DOHH2 (cell line): Measurements from ENCODE around the gene SLFN5.

Experiments
- EZH2phosphoT487 ChIP-seq: fragments of 200-600 bp; sonication (generic); IDR thresholded peaks from 2 replicates; pipeline ENCODE4 v1.6.1; 2017; ENCODE audit warnings: borderline replicate concordance, mild to moderate bottlenecking, antibody characterized with exemption, low read length, moderate library complexity, mixed read lengths
- TF ChIP-seq, protein P1 (sequence below): fragments of 200-600 bp; sonication (generic); IDR thresholded peaks from one replicate; pipeline ENCODE4 v1.5.1; 2014; ENCODE audit warnings: antibody characterized with exemption, mild to moderate bottlenecking, low read depth, low read length; ENCODE audit not compliant: poor library complexity, severe bottlenecking

DNA sequence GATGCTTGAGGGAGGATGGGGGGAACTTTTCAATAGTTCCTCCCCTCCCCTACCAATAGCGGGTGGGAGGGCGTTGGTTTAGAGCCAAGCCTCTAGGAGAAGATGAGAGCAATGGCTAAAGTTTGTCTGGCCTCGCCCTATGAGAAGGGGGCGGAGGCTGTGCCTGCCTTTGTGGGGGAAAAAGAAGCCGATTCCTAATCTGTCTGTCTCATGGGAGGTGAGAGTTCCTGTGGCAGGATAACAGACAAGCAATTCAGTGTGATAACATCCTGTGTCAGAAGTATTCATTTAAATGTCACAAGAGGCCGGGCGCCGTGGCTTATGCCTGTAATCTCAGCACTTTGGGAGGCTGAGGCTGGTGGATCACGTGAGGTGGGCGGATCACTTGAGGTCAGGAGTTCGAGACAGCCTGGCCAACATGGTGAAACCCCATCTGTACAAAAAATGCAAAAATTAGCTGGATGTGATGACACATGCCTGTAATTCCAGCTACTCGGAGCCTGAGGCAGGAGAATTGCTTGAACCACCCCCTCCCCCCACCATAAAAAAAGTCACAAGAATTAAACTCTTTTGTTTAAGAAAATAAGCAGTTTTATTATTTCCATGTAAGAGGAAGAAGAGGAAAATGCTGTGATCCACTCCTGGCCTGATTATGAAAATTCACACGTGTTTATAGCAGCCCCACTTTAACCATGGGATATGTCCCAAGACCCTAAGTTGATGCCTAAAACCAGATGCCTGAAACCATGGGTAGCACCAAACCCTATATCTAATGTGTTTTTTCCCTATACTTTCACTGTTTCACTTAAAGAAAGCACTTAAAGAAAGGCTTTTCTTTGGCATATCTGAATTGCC lies 1.7 kb downstream of the SLFN5 start:
- no peak for TF ChIP-seq EZH2phosphoT487
- TF ChIP-seq, protein P1, sequence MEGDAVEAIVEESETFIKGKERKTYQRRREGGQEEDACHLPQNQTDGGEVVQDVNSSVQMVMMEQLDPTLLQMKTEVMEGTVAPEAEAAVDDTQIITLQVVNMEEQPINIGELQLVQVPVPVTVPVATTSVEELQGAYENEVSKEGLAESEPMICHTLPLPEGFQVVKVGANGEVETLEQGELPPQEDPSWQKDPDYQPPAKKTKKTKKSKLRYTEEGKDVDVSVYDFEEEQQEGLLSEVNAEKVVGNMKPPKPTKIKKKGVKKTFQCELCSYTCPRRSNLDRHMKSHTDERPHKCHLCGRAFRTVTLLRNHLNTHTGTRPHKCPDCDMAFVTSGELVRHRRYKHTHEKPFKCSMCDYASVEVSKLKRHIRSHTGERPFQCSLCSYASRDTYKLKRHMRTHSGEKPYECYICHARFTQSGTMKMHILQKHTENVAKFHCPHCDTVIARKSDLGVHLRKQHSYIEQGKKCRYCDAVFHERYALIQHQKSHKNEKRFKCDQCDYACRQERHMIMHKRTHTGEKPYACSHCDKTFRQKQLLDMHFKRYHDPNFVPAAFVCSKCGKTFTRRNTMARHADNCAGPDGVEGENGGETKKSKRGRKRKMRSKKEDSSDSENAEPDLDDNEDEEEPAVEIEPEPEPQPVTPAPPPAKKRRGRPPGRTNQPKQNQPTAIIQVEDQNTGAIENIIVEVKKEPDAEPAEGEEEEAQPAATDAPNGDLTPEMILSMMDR = no peak
